HG03558 (cell line): Measurements from ENCODE around the gene C8B.

Experiments used
- ATAC-seq: cut with Tn5 transposase; IDR thresholded peaks from one replicate; pipeline ENCODE4 v1.9.1; 2021; ENCODE audit warnings: moderate number of reproducible peaks; ENCODE audit not compliant: unreplicated experiment; ENCODE audit errors: extremely low read depth

C8B gene

GRCh38 chr1:56973923-56974742, 8.3 kb upstream of the C8B start:
- no peak for ATAC-seq

GRCh38 chr1:56972976-56973375, 7.2 kb upstream of the C8B start:
- no peak for ATAC-seq

- ATAC-seq = no peak
Measured at GRCh38 chr1:56970280-56970679, 4.5 kb upstream of the C8B start.

- ATAC-seq = no peak
Measured at GRCh38 chr1:56968878-56969495, 3.2 kb upstream of the C8B start.

GRCh38 chr1:56967900-56968832, 2.4 kb upstream of the C8B start:
- no peak for ATAC-seq

- ATAC-seq = no peak
Measured at GRCh38 chr1:56967355-56967754, 1.5 kb upstream of the C8B start.

GRCh38 chr1:56966698-56966999, 834 bp upstream of the C8B start:
- no peak for ATAC-seq

- no peak for ATAC-seq
Measured at GRCh38 chr1:56965191-56965590, 624 bp downstream of the C8B start.

GRCh38 chr1:56964349-56965017, 1.3 kb downstream of the C8B start:
- no peak for ATAC-seq

- ATAC-seq = no peak
Measured at GRCh38 chr1:56963667-56964066, 2.1 kb downstream of the C8B start.

GRCh38 chr1:56961426-56961825, 4.4 kb downstream of the C8B start:
- no peak for ATAC-seq

- no peak for ATAC-seq
Measured at GRCh38 chr1:56958526-56958925, 7.3 kb downstream of the C8B start.

GRCh38 chr1:56957931-56958330, 7.9 kb downstream of the C8B start:
- ATAC-seq = no peak

GRCh38 chr1:56954664-56955063, 11.2 kb downstream of the C8B start:
- no peak for ATAC-seq

- no peak for ATAC-seq
Measured at GRCh38 chr1:56953386-56953785, 12.4 kb downstream of the C8B start.

GRCh38 chr1:56952501-56952900, 13.3 kb downstream of the C8B start:
- no peak for ATAC-seq

GRCh38 chr1:56948403-56949023, 17.3 kb downstream of the C8B start:
- no peak for ATAC-seq

GRCh38 chr1:56940039-56940438, 25.8 kb downstream of the C8B start:
- ATAC-seq = no peak

- ATAC-seq = no peak
Measured at GRCh38 chr1:56939209-56939608, 26.6 kb downstream of the C8B start.

GRCh38 chr1:56938646-56939045, 27.2 kb downstream of the C8B start:
- no peak for ATAC-seq
